ENCODE results near the gene CDH23.
"Not testable (repeated sequence)": the region's sequence is repeated elsewhere in the genome, so short reads cannot be mapped to it uniquely, and the experiment has no call there.

The CDH23 gene

GRCh38 chr10:71594934-71595571, 198.3 kb downstream of the CDH23 start:
- DNase-seq = no peak

GRCh38 chr10:71595649-71596048, 198.9 kb downstream of the CDH23 start:
- no peak for DNase-seq

- DNase-seq = no peak
Measured at GRCh38 chr10:71596127-71596526, 199.4 kb downstream of the CDH23 start.

GRCh38 chr10:71596759-71597158, 200.0 kb downstream of the CDH23 start:
- no peak for DNase-seq

- DNase-seq = no peak
Measured at GRCh38 chr10:71597821-71598498, 201.2 kb downstream of the CDH23 start.

GRCh38 chr10:71598621-71599055, 201.9 kb downstream of the CDH23 start:
- DNase-seq = no peak

GRCh38 chr10:71599518-71599917, 202.8 kb downstream of the CDH23 start:
- no peak for DNase-seq

- not testable (repeated sequence) for DNase-seq
Measured at GRCh38 chr10:71600242-71600641, 203.5 kb downstream of the CDH23 start.

GRCh38 chr10:71600849-71601248, 204.1 kb downstream of the CDH23 start:
- DNase-seq = no peak

GRCh38 chr10:71601273-71601672, 204.6 kb downstream of the CDH23 start:
- no peak for DNase-seq

- DNase-seq = no peak
Measured at GRCh38 chr10:71603150-71603549, 206.4 kb downstream of the CDH23 start.

- DNase-seq = no peak
Measured at GRCh38 chr10:71603754-71604153, 207.0 kb downstream of the CDH23 start.

GRCh38 chr10:71604324-71605018, 207.8 kb downstream of the CDH23 start:
- no peak for DNase-seq

GRCh38 chr10:71605263-71605962, 208.7 kb downstream of the CDH23 start:
- no peak for DNase-seq

GRCh38 chr10:71606257-71607081, 209.7 kb downstream of the CDH23 start:
- DNase-seq = no peak

GRCh38 chr10:71607082-71607443, 210.3 kb downstream of the CDH23 start:
- no peak for DNase-seq

GRCh38 chr10:71608819-71609768, 212.4 kb downstream of the CDH23 start:
- DNase-seq = no peak

GRCh38 chr10:71610651-71611050, 213.9 kb downstream of the CDH23 start:
- DNase-seq = no peak

GRCh38 chr10:71611131-71611530, 214.4 kb downstream of the CDH23 start:
- no peak for DNase-seq

- DNase-seq = no peak
Measured at GRCh38 chr10:71611709-71612422, 215.1 kb downstream of the CDH23 start.

Measured in NCI-H1436 treated with DMSO at 0.1 percent for 48 hours (cell line).